Measurements from ENCODE around the gene PDXK.

DNA sequence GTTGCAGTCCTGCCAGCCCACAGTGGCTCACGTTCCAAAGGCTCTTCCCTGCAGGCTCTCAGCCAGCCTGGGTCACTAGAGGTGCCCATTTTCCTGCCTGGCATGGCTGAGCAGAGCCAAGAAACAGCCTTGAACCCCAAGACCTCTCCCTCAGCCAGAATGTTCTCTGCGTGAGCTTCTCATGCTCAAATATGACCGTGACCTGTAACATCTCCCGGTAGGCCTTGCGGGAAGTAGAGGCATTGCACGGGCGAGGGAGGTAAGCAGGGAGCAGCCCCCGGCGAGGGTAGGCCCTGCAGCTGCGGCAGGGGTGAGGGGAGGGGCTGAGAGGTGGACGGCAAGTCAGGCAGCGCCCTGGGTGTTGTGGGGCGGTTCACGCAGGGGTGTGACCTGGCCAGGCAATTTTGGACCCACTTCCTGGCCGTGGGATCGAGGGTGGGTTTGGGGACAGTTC, 90.4 kb downstream of the PDXK start:
- TF ChIP-seq MECOM (CRISPR knock-in tag; IDR thresholded peaks at IDR 0.05) (no peak), SRF (CRISPR knock-in tag; IDR thresholded peaks at IDR 0.05) (no peak), RAD21 (CRISPR knock-in tag; conservative IDR thresholded peaks at IDR 0.05 in 1 of 2, IDR thresholded peaks at IDR 0.05 in 1 of 2) (no peak), SAFB2 (IDR thresholded peaks at IDR 0.05; ENCODE audit: borderline replicate concordance, low read depth, low read length, severe bottlenecking) (no peak)
- TF ChIP-seq, protein P1, sequence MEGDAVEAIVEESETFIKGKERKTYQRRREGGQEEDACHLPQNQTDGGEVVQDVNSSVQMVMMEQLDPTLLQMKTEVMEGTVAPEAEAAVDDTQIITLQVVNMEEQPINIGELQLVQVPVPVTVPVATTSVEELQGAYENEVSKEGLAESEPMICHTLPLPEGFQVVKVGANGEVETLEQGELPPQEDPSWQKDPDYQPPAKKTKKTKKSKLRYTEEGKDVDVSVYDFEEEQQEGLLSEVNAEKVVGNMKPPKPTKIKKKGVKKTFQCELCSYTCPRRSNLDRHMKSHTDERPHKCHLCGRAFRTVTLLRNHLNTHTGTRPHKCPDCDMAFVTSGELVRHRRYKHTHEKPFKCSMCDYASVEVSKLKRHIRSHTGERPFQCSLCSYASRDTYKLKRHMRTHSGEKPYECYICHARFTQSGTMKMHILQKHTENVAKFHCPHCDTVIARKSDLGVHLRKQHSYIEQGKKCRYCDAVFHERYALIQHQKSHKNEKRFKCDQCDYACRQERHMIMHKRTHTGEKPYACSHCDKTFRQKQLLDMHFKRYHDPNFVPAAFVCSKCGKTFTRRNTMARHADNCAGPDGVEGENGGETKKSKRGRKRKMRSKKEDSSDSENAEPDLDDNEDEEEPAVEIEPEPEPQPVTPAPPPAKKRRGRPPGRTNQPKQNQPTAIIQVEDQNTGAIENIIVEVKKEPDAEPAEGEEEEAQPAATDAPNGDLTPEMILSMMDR (IDR thresholded peaks at IDR 0.05 in 2 of 3, conservative IDR thresholded peaks at IDR 0.05 in 1 of 3; ENCODE audit: insufficient read depth in 2 of 3, low read depth in 1 of 3, low read length in 3 of 3): no peak

All from K562 (cell line).